Large intestine (tissue), 3 donors: Measurements from ENCODE around the gene DENND2C. TPM values are rescaled to one million over a fixed set of nuclear protein-coding genes. Genes with fewer than 3 reads are reported as not detected.

Source experiments
- DNase-seq, 2 donors: peaks; one replicate each; pipeline versions ENCODE4 v3.0.0 to v3.0.0-alpha.2; 2013
- H3K27ac ChIP-seq: one replicate; pipeline ENCODE4 v1.5.1; 2013; ENCODE audit warnings: low read length
- H3K27me3 ChIP-seq: 2 replicates; pipeline ENCODE4 v1.6.1; 2013; ENCODE audit warnings: low read length; ENCODE audit not compliant: control insufficient read depth, insufficient read depth
- H3K36me3 ChIP-seq: 2 replicates; pipeline ENCODE4 v1.6.1; 2013; ENCODE audit warnings: low read length; ENCODE audit not compliant: control insufficient read depth, insufficient read depth
- H3K4me1 ChIP-seq: one replicate; pipeline ENCODE4 v1.6.1; 2013; ENCODE audit warnings: low read length; ENCODE audit not compliant: control insufficient read depth, insufficient read depth
- H3K4me3 ChIP-seq: one replicate; pipeline ENCODE4 v1.5.1; 2013; ENCODE audit warnings: low read length
- H3K9me3 ChIP-seq: one replicate; pipeline ENCODE4 v1.6.1; 2013; ENCODE audit warnings: mild to moderate bottlenecking, low read depth, low read length, moderate library complexity; ENCODE audit not compliant: control insufficient read depth
- WGBS: methylation state at CpG from one replicate; pipeline ENCODE4 v1.1.5; 2013; ENCODE audit warnings: low lambda C conversion rate; ENCODE audit not compliant: insufficient coverage; 5-methylcytosine and 5-hydroxymethylcytosine counted together
- polyA plus RNA-seq: library from polyadenylated mRNA; unstranded; fragments of 120-200 nt; gene quantifications from one replicate; pipeline ENCODE4 v1.2.1, GENCODE V29; 2013

The DENND2C gene
- polyA plus RNA-seq, 1 donor = 0.99 TPM

- no peaks in the 10 kb centered on the region for H3K4me1 ChIP-seq
- H3K36me3 ChIP-seq = no peaks in the 10 kb centered on the region
- no peak for DNase-seq
- no peak overlapping the region for H3K4me3 ChIP-seq
- WGBS = no CpG with 5 or more reads among the region's 1 CpG
- no peaks in the 10 kb centered on the region for H3K9me3 ChIP-seq
- no peak overlapping the region for H3K27ac ChIP-seq
- H3K27me3 ChIP-seq = peaks cover 2% of the 10 kb centered on the region
Observed at GRCh38 chr1:114547076-114547475, 122.8 kb downstream of the DENND2C start.

- WGBS = 100% methylated on average over 1 of the region's 2 CpGs
- DNase-seq = no peak
Observed at GRCh38 chr1:114545796-114546195, 124.1 kb downstream of the DENND2C start.

GRCh38 chr1:114545315-114545714 lies 124.5 kb downstream of the DENND2C start:
- H3K4me3 ChIP-seq = no peak overlapping the region
- H3K36me3 ChIP-seq = no peaks in the 10 kb centered on the region
- H3K27me3 ChIP-seq = peaks cover 2% of the 10 kb centered on the region
- H3K9me3 ChIP-seq = no peaks in the 10 kb centered on the region
- no peak overlapping the region for H3K27ac ChIP-seq
- WGBS = 40% methylated on average over 1 of the region's 1 CpG
- H3K4me1 ChIP-seq = no peaks in the 10 kb centered on the region
- DNase-seq = no peak

More at GRCh38 chr1:114545796-114546195, 124.1 kb downstream of the DENND2C start:
- H3K9me3 ChIP-seq = no peaks in the 10 kb centered on the region
- no peaks in the 10 kb centered on the region for H3K4me1 ChIP-seq
- H3K4me3 ChIP-seq = no peak overlapping the region
- peaks cover 2% of the 10 kb centered on the region for H3K27me3 ChIP-seq
- no peaks in the 10 kb centered on the region for H3K36me3 ChIP-seq
- H3K27ac ChIP-seq = no peak overlapping the region

GRCh38 chr1:114540821-114541220 lies 129.0 kb downstream of the DENND2C start:
- H3K9me3 ChIP-seq = no peaks in the 10 kb centered on the region
- no peaks in the 10 kb centered on the region for H3K36me3 ChIP-seq
- no peak for DNase-seq
- H3K4me3 ChIP-seq = no peak overlapping the region
- H3K27me3 ChIP-seq = no peaks in the 10 kb centered on the region
- H3K4me1 ChIP-seq = no peaks in the 10 kb centered on the region
- no peak overlapping the region for H3K27ac ChIP-seq
- 75% methylated on average over 1 of the region's 6 CpGs for WGBS

GRCh38 chr1:114540272-114540671 lies 129.6 kb downstream of the DENND2C start:
- H3K4me3 ChIP-seq = no peak overlapping the region
- no peaks in the 10 kb centered on the region for H3K9me3 ChIP-seq
- no peaks in the 10 kb centered on the region for H3K4me1 ChIP-seq
- H3K27ac ChIP-seq = no peak overlapping the region
- no peaks in the 10 kb centered on the region for H3K27me3 ChIP-seq
- 17% methylated on average over 3 of the region's 3 CpGs for WGBS
- no peaks in the 10 kb centered on the region for H3K36me3 ChIP-seq
- DNase-seq = no peak

GRCh38 chr1:114536043-114536442 lies 133.8 kb downstream of the DENND2C start:
- no peaks in the 10 kb centered on the region for H3K9me3 ChIP-seq
- H3K36me3 ChIP-seq = no peaks in the 10 kb centered on the region
- H3K27ac ChIP-seq = no peak overlapping the region
- no peak for DNase-seq
- no peaks in the 10 kb centered on the region for H3K27me3 ChIP-seq
- no CpG with 5 or more reads among the region's 7 CpGs for WGBS
- no peak overlapping the region for H3K4me3 ChIP-seq
- no peaks in the 10 kb centered on the region for H3K4me1 ChIP-seq

- Histone ChIP-seq H3K9me3 (no peaks in the 10 kb centered on the region), H3K4me1 (no peaks in the 10 kb centered on the region), H3K27me3 (no peaks in the 10 kb centered on the region), H3K36me3 (no peaks in the 10 kb centered on the region), H3K4me3 (no peak overlapping the region), H3K27ac (no peak overlapping the region)
- no peak for DNase-seq
- no CpG with 5 or more reads among the region's 1 CpG for WGBS
Observed at GRCh38 chr1:114535401-114535800, 134.4 kb downstream of the DENND2C start.

Other genes starting within 250 kb of the DENND2C start
- gene TRIM33, start 158.8 kb downstream of the DENND2C start, polyA plus RNA-seq = 27.2 TPM
- gene BCAS2, start 88.4 kb downstream of the DENND2C start, polyA plus RNA-seq = 38.5 TPM
- 0.13 TPM for gene AMPD1, start 25.5 kb upstream of the DENND2C start, polyA plus RNA-seq
- 49.7 TPM for gene NRAS, start 46.7 kb upstream of the DENND2C start, polyA plus RNA-seq
- 331 TPM for gene CSDE1, start 87.9 kb upstream of the DENND2C start, polyA plus RNA-seq
- gene SIKE1, start 110.6 kb upstream of the DENND2C start, polyA plus RNA-seq = 38.8 TPM
- not detected for gene SYCP1, start 184.8 kb upstream of the DENND2C start, polyA plus RNA-seq